SK-N-SH (cell line): ENCODE measurements around the gene TPP2.

Experiments
- FOXM1 ChIP-seq: IDR thresholded peaks from 2 replicates; pipeline ENCODE4 v1.4.0; 2012; ENCODE audit warnings: low read depth, mild to moderate bottlenecking
- RFX5 ChIP-seq: IDR thresholded peaks from 2 replicates; pipeline ENCODE4 v1.6.1; 2012; ENCODE audit warnings: mild to moderate bottlenecking, improper control_type of control experiment, low read length
- RXRA ChIP-seq: IDR thresholded peaks from 2 replicates; pipeline ENCODE4 v1.4.0; 2012; ENCODE audit warnings: low read depth, mild to moderate bottlenecking, borderline replicate concordance
- TF ChIP-seq, protein P1 (sequence below): fragments of 200-600 bp; sonication (generic); IDR thresholded peaks from 2 replicates; pipeline ENCODE4 v1.6.1; 2017; ENCODE audit warnings: antibody characterized with exemption, mild to moderate bottlenecking, moderate library complexity
- TF ChIP-seq, protein P2 (sequence below): fragments of 150-350 bp; IDR thresholded peaks from 2 replicates; pipeline ENCODE4 v1.6.1; 2016; ENCODE audit warnings: mild to moderate bottlenecking, low read depth, low read length
- TF ChIP-seq, protein P3 (sequence below): IDR thresholded peaks from 2 replicates; pipeline ENCODE4 v1.6.1; 2012; ENCODE audit warnings: mild to moderate bottlenecking, low read depth, low read length, moderate library complexity

DNA sequence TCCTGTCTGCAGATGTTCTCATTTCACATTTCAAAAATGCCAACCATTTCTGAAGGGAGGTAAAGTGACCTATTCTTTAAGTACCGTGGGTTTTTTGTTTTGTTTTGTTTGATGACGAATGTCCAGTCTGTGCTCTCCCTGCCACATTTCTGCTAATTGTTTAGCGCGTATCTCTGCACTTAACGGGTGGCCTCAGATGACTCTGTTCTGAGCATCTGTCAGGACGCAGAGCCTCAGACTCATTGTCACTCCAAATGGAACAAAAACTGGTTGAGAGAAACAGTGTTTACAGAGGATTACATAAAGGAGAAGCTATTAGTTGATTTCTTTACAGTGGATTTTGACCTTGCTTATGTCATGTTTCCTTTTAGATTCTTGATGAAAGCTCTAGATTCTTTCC, 23.7 kb downstream of the TPP2 start:
- TF ChIP-seq FOXM1: no peak
- TF ChIP-seq, protein P1, sequence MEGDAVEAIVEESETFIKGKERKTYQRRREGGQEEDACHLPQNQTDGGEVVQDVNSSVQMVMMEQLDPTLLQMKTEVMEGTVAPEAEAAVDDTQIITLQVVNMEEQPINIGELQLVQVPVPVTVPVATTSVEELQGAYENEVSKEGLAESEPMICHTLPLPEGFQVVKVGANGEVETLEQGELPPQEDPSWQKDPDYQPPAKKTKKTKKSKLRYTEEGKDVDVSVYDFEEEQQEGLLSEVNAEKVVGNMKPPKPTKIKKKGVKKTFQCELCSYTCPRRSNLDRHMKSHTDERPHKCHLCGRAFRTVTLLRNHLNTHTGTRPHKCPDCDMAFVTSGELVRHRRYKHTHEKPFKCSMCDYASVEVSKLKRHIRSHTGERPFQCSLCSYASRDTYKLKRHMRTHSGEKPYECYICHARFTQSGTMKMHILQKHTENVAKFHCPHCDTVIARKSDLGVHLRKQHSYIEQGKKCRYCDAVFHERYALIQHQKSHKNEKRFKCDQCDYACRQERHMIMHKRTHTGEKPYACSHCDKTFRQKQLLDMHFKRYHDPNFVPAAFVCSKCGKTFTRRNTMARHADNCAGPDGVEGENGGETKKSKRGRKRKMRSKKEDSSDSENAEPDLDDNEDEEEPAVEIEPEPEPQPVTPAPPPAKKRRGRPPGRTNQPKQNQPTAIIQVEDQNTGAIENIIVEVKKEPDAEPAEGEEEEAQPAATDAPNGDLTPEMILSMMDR: no peak
- no peak for TF ChIP-seq RFX5
- TF ChIP-seq, protein P2, sequence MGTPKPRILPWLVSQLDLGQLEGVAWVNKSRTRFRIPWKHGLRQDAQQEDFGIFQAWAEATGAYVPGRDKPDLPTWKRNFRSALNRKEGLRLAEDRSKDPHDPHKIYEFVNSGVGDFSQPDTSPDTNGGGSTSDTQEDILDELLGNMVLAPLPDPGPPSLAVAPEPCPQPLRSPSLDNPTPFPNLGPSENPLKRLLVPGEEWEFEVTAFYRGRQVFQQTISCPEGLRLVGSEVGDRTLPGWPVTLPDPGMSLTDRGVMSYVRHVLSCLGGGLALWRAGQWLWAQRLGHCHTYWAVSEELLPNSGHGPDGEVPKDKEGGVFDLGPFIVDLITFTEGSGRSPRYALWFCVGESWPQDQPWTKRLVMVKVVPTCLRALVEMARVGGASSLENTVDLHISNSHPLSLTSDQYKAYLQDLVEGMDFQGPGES: no peak
- TF ChIP-seq, protein P3, sequence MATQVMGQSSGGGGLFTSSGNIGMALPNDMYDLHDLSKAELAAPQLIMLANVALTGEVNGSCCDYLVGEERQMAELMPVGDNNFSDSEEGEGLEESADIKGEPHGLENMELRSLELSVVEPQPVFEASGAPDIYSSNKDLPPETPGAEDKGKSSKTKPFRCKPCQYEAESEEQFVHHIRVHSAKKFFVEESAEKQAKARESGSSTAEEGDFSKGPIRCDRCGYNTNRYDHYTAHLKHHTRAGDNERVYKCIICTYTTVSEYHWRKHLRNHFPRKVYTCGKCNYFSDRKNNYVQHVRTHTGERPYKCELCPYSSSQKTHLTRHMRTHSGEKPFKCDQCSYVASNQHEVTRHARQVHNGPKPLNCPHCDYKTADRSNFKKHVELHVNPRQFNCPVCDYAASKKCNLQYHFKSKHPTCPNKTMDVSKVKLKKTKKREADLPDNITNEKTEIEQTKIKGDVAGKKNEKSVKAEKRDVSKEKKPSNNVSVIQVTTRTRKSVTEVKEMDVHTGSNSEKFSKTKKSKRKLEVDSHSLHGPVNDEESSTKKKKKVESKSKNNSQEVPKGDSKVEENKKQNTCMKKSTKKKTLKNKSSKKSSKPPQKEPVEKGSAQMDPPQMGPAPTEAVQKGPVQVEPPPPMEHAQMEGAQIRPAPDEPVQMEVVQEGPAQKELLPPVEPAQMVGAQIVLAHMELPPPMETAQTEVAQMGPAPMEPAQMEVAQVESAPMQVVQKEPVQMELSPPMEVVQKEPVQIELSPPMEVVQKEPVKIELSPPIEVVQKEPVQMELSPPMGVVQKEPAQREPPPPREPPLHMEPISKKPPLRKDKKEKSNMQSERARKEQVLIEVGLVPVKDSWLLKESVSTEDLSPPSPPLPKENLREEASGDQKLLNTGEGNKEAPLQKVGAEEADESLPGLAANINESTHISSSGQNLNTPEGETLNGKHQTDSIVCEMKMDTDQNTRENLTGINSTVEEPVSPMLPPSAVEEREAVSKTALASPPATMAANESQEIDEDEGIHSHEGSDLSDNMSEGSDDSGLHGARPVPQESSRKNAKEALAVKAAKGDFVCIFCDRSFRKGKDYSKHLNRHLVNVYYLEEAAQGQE: no peak
- no peak for TF ChIP-seq RXRA
